Esophagus muscularis mucosa (tissue), 4 donors: ENCODE measurements around the gene PEX6. TPM values are rescaled to one million over a fixed set of nuclear protein-coding genes. Genes with fewer than 3 reads are reported as not detected.

Source experiments
- DNase-seq: peaks from one replicate; pipeline ENCODE4 v3.0.0-alpha.2; 2017; ENCODE audit errors: extremely low spot score
- H3K27ac ChIP-seq, 4 donors: fragments of 200-600 bp; sonication (generic); replicated peaks in 1 of 4; 1 replicate in 3 of 4; 2 replicates in 1 of 4; pipeline ENCODE4 v1.5.1; 2016 to 2019; ENCODE audit warnings: mild to moderate bottlenecking in 1 of 4
- H3K27me3 ChIP-seq, 4 donors: fragments of 200-600 bp; sonication (generic); one replicate each; pipeline versions ENCODE4 v1.5.1 to v1.6.0; 2016 to 2019
- H3K36me3 ChIP-seq, 4 donors: fragments of 200-600 bp; sonication (generic); one replicate each; pipeline ENCODE4 v1.5.1; 2016 to 2019
- H3K4me1 ChIP-seq, 4 donors: fragments of 200-600 bp; sonication (generic); one replicate each; pipeline ENCODE4 v1.5.1; 2016 to 2019
- H3K4me3 ChIP-seq, 4 donors: fragments of 200-600 bp; sonication (generic); 1 replicate in 2 of 4; 2 replicates in 2 of 4; pipeline ENCODE4 v1.5.1; 2016 to 2019; ENCODE audit warnings: mild to moderate bottlenecking in 4 of 4, moderate library complexity in 1 of 4
- H3K9me3 ChIP-seq, 4 donors: fragments of 200-600 bp; sonication (generic); 1 replicate in 3 of 4; 2 replicates in 1 of 4; pipeline ENCODE4 v1.5.1; 2016 to 2019
- EP300 ChIP-seq: sonication (generic); formaldehyde crosslinking; IDR thresholded peaks from one replicate; pipeline ENCODE4 v1.6.1; 2017; ENCODE audit warnings: antibody characterized with exemption
- POLR2A ChIP-seq: fragments of 450-650 bp; IDR thresholded peaks from one replicate; pipeline ENCODE4 v1.6.1; 2017; ENCODE audit warnings: antibody characterized with exemption, moderate library complexity, mild to moderate bottlenecking, low read depth
- POLR2AphosphoS5 ChIP-seq, 2 donors: sonication (generic); formaldehyde crosslinking; IDR thresholded peaks; one replicate each; pipeline ENCODE4 v1.6.1; 2017; ENCODE audit warnings: antibody characterized with exemption in 2 of 2
- WGBS: methylation state at CpG from one replicate; pipeline ENCODE4 v1.1.5; 2018; 5-methylcytosine and 5-hydroxymethylcytosine counted together
- intact Hi-C: fragments of 100-400 bp; cut with DNase I; formaldehyde crosslinking; loops from one replicate; pipeline ENCODE4 v1.15.1; 2023
- total RNA-seq, 4 donors: library from RNA; depleted of rRNA; stranded (reverse); fragments of >200 nt; gene quantifications; one replicate each; pipeline versions ENCODE4 v1.1.0 to v1.2.1, GENCODE V29; 2016
- TF ChIP-seq, protein P1 (sequence below), 3 experiments: fragments of 200-600 bp in 2 of 3; fragments of 450-650 bp in 1 of 3; sonication (generic) in 2 of 3; IDR thresholded peaks; one replicate each; pipeline ENCODE4 v1.5.1; 2017 to 2019; ENCODE audit warnings: antibody characterized with exemption in 3 of 3, mild to moderate bottlenecking in 2 of 3, moderate library complexity in 1 of 3

Gene PEX6
- total RNA-seq, result 10 to 100 TPM; 13.4 to 31.3 (median 21.8) TPM

- no peaks in the 10 kb centered on the region for H3K9me3 ChIP-seq
- peak within 1 kb of the TSS; percentile 82 to 88 (median 84) for H3K4me3 ChIP-seq
- H3K27ac ChIP-seq, result peak within 1 kb of the TSS; percentile 87 to 95 (median 89)
- 0% methylated on average over 20 of the region's 59 CpGs for whole genome bisulfite sequencing
- H3K27me3 ChIP-seq, result no peaks in the 10 kb centered on the region
- intact Hi-C loops, result no loop called here
- TF ChIP-seq POLR2A, result no peak
- peak; percentile 50 to 85 for TF ChIP-seq POLR2AphosphoS5 (IDR thresholded peaks at IDR 0.05)
- H3K4me1 ChIP-seq, result peaks cover 27 to 52% (median 46%) of the 10 kb centered on the region in 4 donors
- DNase-seq, result peak; percentile 94
- H3K36me3 ChIP-seq, result peaks cover 0 to 3% (median 2%) of the 10 kb centered on the region in 4 donors
These were observed at the start of gene PEX6 for GRCh38 chr6:42978839-42979522. PEX6 (minus strand) TSS chr6:42979181; CDS start chr6:42979150, 31 bp downstream.

GRCh38 chr6:43026365-43026764, 47.4 kb upstream of the PEX6 start:
- no peak for TF ChIP-seq POLR2A
- TF ChIP-seq POLR2AphosphoS5 (IDR thresholded peaks at IDR 0.05), result no peak
- no peak for TF ChIP-seq EP300
- TF ChIP-seq, protein P1, sequence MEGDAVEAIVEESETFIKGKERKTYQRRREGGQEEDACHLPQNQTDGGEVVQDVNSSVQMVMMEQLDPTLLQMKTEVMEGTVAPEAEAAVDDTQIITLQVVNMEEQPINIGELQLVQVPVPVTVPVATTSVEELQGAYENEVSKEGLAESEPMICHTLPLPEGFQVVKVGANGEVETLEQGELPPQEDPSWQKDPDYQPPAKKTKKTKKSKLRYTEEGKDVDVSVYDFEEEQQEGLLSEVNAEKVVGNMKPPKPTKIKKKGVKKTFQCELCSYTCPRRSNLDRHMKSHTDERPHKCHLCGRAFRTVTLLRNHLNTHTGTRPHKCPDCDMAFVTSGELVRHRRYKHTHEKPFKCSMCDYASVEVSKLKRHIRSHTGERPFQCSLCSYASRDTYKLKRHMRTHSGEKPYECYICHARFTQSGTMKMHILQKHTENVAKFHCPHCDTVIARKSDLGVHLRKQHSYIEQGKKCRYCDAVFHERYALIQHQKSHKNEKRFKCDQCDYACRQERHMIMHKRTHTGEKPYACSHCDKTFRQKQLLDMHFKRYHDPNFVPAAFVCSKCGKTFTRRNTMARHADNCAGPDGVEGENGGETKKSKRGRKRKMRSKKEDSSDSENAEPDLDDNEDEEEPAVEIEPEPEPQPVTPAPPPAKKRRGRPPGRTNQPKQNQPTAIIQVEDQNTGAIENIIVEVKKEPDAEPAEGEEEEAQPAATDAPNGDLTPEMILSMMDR (IDR thresholded peaks at IDR 0.05), result no peak
- DNase-seq, result no peak
- peaks cover 16 to 28% (median 22%) of the 10 kb centered on the region in 4 donors for H3K4me1 ChIP-seq
- no peaks in the 10 kb centered on the region for H3K27me3 ChIP-seq
- H3K27ac ChIP-seq, result no peak overlapping the region
- no peak overlapping the region for H3K4me3 ChIP-seq
- H3K36me3 ChIP-seq, result peaks cover 64 to 72% (median 67%) of the 10 kb centered on the region in 4 donors
- no peaks in the 10 kb centered on the region for H3K9me3 ChIP-seq
- intact Hi-C loops, result no loop called here
- WGBS, result 81% methylated on average over 5 of the region's 5 CpGs

- TF ChIP-seq POLR2A, result no peak
- TF ChIP-seq POLR2AphosphoS5 (IDR thresholded peaks at IDR 0.05), result no peak
- TF ChIP-seq, protein P1 (IDR thresholded peaks at IDR 0.05), result no peak
- no peak for TF ChIP-seq EP300
- H3K4me1 ChIP-seq, result peaks cover 25 to 44% (median 31%) of the 10 kb centered on the region in 4 donors
- no peaks in the 10 kb centered on the region for H3K27me3 ChIP-seq
- no peak overlapping the region for H3K4me3 ChIP-seq
- DNase-seq, result no peak
- intact Hi-C loops, result no loop called here
- 95% methylated on average over 2 of the region's 2 CpGs for WGBS
- H3K27ac ChIP-seq, result no peak overlapping the region
- no peaks in the 10 kb centered on the region for H3K9me3 ChIP-seq
- peaks cover 45 to 65% (median 61%) of the 10 kb centered on the region in 4 donors for H3K36me3 ChIP-seq
These were observed 45.5 kb upstream of the PEX6 start for GRCh38 chr6:43024436-43024835.

GRCh38 chr6:43021270-43022047, 42.5 kb upstream of the PEX6 start, which contains the start of gene RRP36:
RRP36 (plus strand) TSS chr6:43021623; CDS start chr6:43021655, 32 bp downstream.
- Histone ChIP-seq H3K4me1 (peaks cover 42 to 64% (median 46%) of the 10 kb centered on the region in 4 donors), H3K9me3 (no peaks in the 10 kb centered on the region), H3K36me3 (peaks cover 27 to 60% (median 55%) of the 10 kb centered on the region in 4 donors), H3K4me3 (peak within 1 kb of the TSS; percentile 79 to 99 (median 94)), H3K27me3 (no peaks in the 10 kb centered on the region), H3K27ac (peak within 1 kb of the TSS; percentile 83 to 97 (median 92))
- intact Hi-C loops, result no loop called here
- TF ChIP-seq EP300 (no peak), POLR2A (no peak), POLR2AphosphoS5 (IDR thresholded peaks at IDR 0.05) (peak; percentile 75 to 77)
- TF ChIP-seq, protein P1 (IDR thresholded peaks at IDR 0.05), result no peak
- WGBS, result under 1% methylated on average over 13 of the region's 56 CpGs
- peak; percentile 95 for DNase-seq

DNA sequence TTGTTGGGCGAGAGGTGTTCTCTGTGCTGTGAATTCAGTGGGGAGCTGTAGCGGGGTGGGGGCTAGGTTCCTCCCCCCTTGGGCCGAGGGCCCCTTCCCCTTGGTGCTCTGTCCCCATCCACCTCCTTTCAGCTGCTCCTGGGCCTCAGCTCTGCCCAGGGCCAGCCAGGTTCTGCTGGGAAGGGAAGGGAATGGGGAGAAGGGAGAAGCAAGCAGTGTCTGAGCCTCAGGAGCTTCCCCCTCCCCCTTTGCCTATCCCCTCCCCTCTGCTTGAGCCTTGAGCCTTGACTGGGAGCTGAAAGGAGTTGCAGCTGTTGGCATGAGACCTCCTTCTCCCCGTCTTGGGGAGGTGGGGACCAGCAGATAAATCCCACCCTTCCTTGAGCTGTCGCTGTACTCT, 41.9 kb upstream of the PEX6 start:
- no peaks in the 10 kb centered on the region for H3K27me3 ChIP-seq
- peaks cover 48 to 71% (median 52%) of the 10 kb centered on the region in 4 donors for H3K4me1 ChIP-seq
- H3K36me3 ChIP-seq, result peaks cover 21 to 54% (median 49%) of the 10 kb centered on the region in 4 donors
- intact Hi-C loops, result no loop called here
- H3K9me3 ChIP-seq, result no peaks in the 10 kb centered on the region
- peak overlapping the region; percentile 79 to 99 (median 94) for H3K4me3 ChIP-seq
- TF ChIP-seq POLR2A (no peak), EP300 (no peak), POLR2AphosphoS5 (IDR thresholded peaks at IDR 0.05) (no peak)
- TF ChIP-seq, protein P1 (IDR thresholded peaks at IDR 0.05), result no peak
- DNase-seq, result no peak
- 39% methylated on average over 5 of the region's 5 CpGs for WGBS
- H3K27ac ChIP-seq, result peak overlapping the region; percentile 83 to 97 (median 92)
